Endodermal cell (in vitro differentiated cells): Measurements from ENCODE around the gene ITSN1. TPM values are rescaled to one million over a fixed set of nuclear protein-coding genes. Genes with fewer than 3 reads are reported as not detected.

Source experiments
- DNase-seq: peaks from one replicate; pipeline ENCODE4 v3.0.0-alpha.2; 2017
- H3K27ac ChIP-seq: 2 replicates; pipeline ENCODE4 v1.5.1; 2013; ENCODE audit warnings: mild to moderate bottlenecking, low read depth, low read length, moderate library complexity
- H3K27me3 ChIP-seq: 2 replicates; pipeline ENCODE4 v1.6.1; 2013; ENCODE audit warnings: mild to moderate bottlenecking, low read length, moderate library complexity; ENCODE audit not compliant: insufficient read depth, control insufficient read depth, poor library complexity, severe bottlenecking
- H3K36me3 ChIP-seq: 2 replicates; pipeline ENCODE4 v1.7.0; 2013; ENCODE audit warnings: mild to moderate bottlenecking, low read length, moderate library complexity; ENCODE audit not compliant: control insufficient read depth, insufficient read depth
- H3K4me1 ChIP-seq: one replicate; pipeline ENCODE4 v1.7.0; 2013; ENCODE audit warnings: low read length; ENCODE audit not compliant: control insufficient read depth, insufficient read depth
- H3K4me3 ChIP-seq: 2 replicates; pipeline ENCODE4 v1.5.1; 2013; ENCODE audit warnings: mild to moderate bottlenecking, low read length, moderate library complexity
- H3K9ac ChIP-seq: 2 replicates; pipeline ENCODE4 v1.6.1; 2013; ENCODE audit warnings: mild to moderate bottlenecking, low read length, moderate library complexity; ENCODE audit not compliant: poor library complexity, severe bottlenecking; ENCODE audit errors: extremely low read depth
- H3K9me3 ChIP-seq: 2 replicates; pipeline ENCODE4 v1.6.1; 2013; ENCODE audit warnings: mild to moderate bottlenecking, low read length, moderate library complexity; ENCODE audit not compliant: control insufficient read depth
- H3K27ac Mint-ChIP-seq: 2 replicates; pipeline ENCODE4 v1.8.0; 2020; ENCODE audit warnings: mixed read lengths
- H3K27me3 Mint-ChIP-seq: 2 replicates; pipeline ENCODE4 v1.8.0; 2021; ENCODE audit warnings: mild to moderate bottlenecking, mixed read lengths; ENCODE audit not compliant: insufficient read depth
- H3K36me3 Mint-ChIP-seq: 2 replicates; pipeline ENCODE4 v1.8.0; 2020; ENCODE audit warnings: low read depth, mixed read lengths
- H3K4me1 Mint-ChIP-seq: 2 replicates; pipeline ENCODE4 v1.8.0; 2020; ENCODE audit warnings: mixed read lengths
- H3K4me3 Mint-ChIP-seq: 2 replicates; pipeline ENCODE4 v1.8.0; 2020; ENCODE audit warnings: mild to moderate bottlenecking, moderate library complexity, mixed read lengths
- H3K9me3 Mint-ChIP-seq: 2 replicates; pipeline ENCODE4 v1.8.0; 2020; ENCODE audit warnings: mild to moderate bottlenecking, mixed read lengths
- CTCF ChIP-seq: fragments of 200-600 bp; sonication (generic); conservative IDR thresholded peaks from 2 replicates; pipeline ENCODE4 v1.5.0; 2021; ENCODE audit warnings: antibody characterized with exemption, mild to moderate bottlenecking
- WGBS, 2 experiments: methylation state at CpG; one replicate each; pipeline versions ENCODE4 v1.1.5 to v1.1.7; 2013; ENCODE audit warnings: missing lambda C conversion rate in 2 of 2, mixed read lengths in 1 of 2; ENCODE audit not compliant: insufficient coverage in 1 of 2, insufficient read length in 1 of 2; 5-methylcytosine and 5-hydroxymethylcytosine counted together
- total RNA-seq, 2 donors: library from RNA; stranded (reverse); fragmentation: NEBNext Ultra II Directional in 1 of 2; extraction: Animal tissue kit (Norgen Biotek cat#: 25700) in 1 of 2; gene quantifications; 2 replicates in 1 of 2; 3 replicates in 1 of 2; pipeline ENCODE4 v1.2.1, GENCODE V29; 2021

Gene ITSN1
- total RNA-seq, 2 donors from 2014 or later: 89.6 to 104 TPM

GRCh38 chr21:33892853-33893252 is 250.6 kb downstream of the ITSN1 start:
- Mint-ChIP-seq H3K4me1 (peaks cover 38% of the 10 kb centered on the region), H3K36me3 (no peaks in the 10 kb centered on the region), H3K4me3 (no peak overlapping the region), H3K27me3 (no peaks in the 10 kb centered on the region), H3K27ac (peak overlapping the region; percentile 62), H3K9me3 (no peaks in the 10 kb centered on the region)
- no peak overlapping the region for H3K27ac ChIP-seq
- H3K36me3 ChIP-seq: no peaks in the 10 kb centered on the region
- H3K4me1 ChIP-seq: peaks cover 10% of the 10 kb centered on the region
- H3K9ac ChIP-seq: no peak overlapping the region
- H3K27me3 ChIP-seq: no peaks in the 10 kb centered on the region
- 69 to 76% methylated on average over 6 to 8 of the region's 8 CpGs for WGBS, 2 experiments
- peak; percentile 92 for DNase-seq
- peak; percentile 71 for TF ChIP-seq CTCF
- H3K9me3 ChIP-seq: no peaks in the 10 kb centered on the region
- no peak overlapping the region for H3K4me3 ChIP-seq

- no peak overlapping the region for H3K4me3 Mint-ChIP-seq
- H3K27ac Mint-ChIP-seq: no peak overlapping the region
- H3K36me3 Mint-ChIP-seq: no peaks in the 10 kb centered on the region
- Histone ChIP-seq H3K27me3 (no peaks in the 10 kb centered on the region), H3K9me3 (no peaks in the 10 kb centered on the region), H3K9ac (no peak overlapping the region), H3K4me1 (peaks cover 10% of the 10 kb centered on the region), H3K27ac (no peak overlapping the region), H3K36me3 (no peaks in the 10 kb centered on the region), H3K4me3 (no peak overlapping the region)
- TF ChIP-seq CTCF: no peak
- 79 to 85% methylated on average over 3 to 4 of the region's 4 CpGs for WGBS, 2 experiments
- H3K27me3 Mint-ChIP-seq: no peaks in the 10 kb centered on the region
- H3K9me3 Mint-ChIP-seq: no peaks in the 10 kb centered on the region
- DNase-seq: no peak
- H3K4me1 Mint-ChIP-seq: peaks cover 38% of the 10 kb centered on the region
Observed at GRCh38 chr21:33893917-33894316, 251.6 kb downstream of the ITSN1 start.

GRCh38 chr21:33894736-33895288 is 252.5 kb downstream of the ITSN1 start:
- peak overlapping the region; percentile 42 for H3K4me3 Mint-ChIP-seq

More at GRCh38 chr21:33894736-33895288, 252.5 kb downstream of the ITSN1 start:
- no peaks in the 10 kb centered on the region for H3K36me3 Mint-ChIP-seq
- Histone ChIP-seq H3K27ac (no peak overlapping the region), H3K9me3 (no peaks in the 10 kb centered on the region), H3K9ac (no peak overlapping the region), H3K4me3 (no peak overlapping the region), H3K4me1 (peaks cover 10% of the 10 kb centered on the region), H3K27me3 (no peaks in the 10 kb centered on the region), H3K36me3 (no peaks in the 10 kb centered on the region)
- WGBS, 2 experiments: 16 to 53% methylated on average over 4 to 20 of the region's 20 CpGs
- peaks cover 38% of the 10 kb centered on the region for H3K4me1 Mint-ChIP-seq
- no peaks in the 10 kb centered on the region for H3K27me3 Mint-ChIP-seq
- H3K27ac Mint-ChIP-seq: peak overlapping the region; percentile 85
- no peaks in the 10 kb centered on the region for H3K9me3 Mint-ChIP-seq
- DNase-seq: peak; percentile 95
- TF ChIP-seq CTCF: peak; percentile 80
